Neural progenitor cell (in vitro differentiated cells): Measurements from ENCODE around the gene MYO18B. TPM values are rescaled to one million over a fixed set of nuclear protein-coding genes. Genes with fewer than 3 reads are reported as not detected.
A peak's percentile ranks its signal among the peaks of the same experiment; 100 is the strongest.

Experiments
- DNase-seq: peaks from one replicate; pipeline ENCODE4 v3.0.0-alpha.2; 2016; ENCODE audit warnings: low spot score
- H2AFZ ChIP-seq: fragments of 200-600 bp; sonication (generic); replicated peaks from 2 replicates; pipeline ENCODE4 v1.6.1; 2016; ENCODE audit warnings: antibody characterized with exemption
- H3F3A ChIP-seq: fragments of 200-600 bp; sonication (generic); 2 replicates; pipeline ENCODE4 v1.6.1; 2016; ENCODE audit warnings: antibody characterized with exemption, low read depth
- H3K27ac ChIP-seq: fragments of 200-600 bp; sonication (generic); 2 replicates; pipeline ENCODE4 v1.5.1; 2016; ENCODE audit warnings: mild to moderate bottlenecking
- H3K27me3 ChIP-seq: fragments of 200-600 bp; sonication (generic); 2 replicates; pipeline ENCODE4 v1.6.1; 2016; ENCODE audit warnings: mild to moderate bottlenecking, moderate library complexity
- H3K36me3 ChIP-seq: fragments of 200-600 bp; sonication (generic); 2 replicates; pipeline ENCODE4 v1.5.1; 2016
- H3K4me1 ChIP-seq: fragments of 200-600 bp; sonication (generic); 2 replicates; pipeline ENCODE4 v1.6.1; 2016; ENCODE audit warnings: mixed run types
- H3K4me2 ChIP-seq: fragments of 200-600 bp; sonication (generic); 2 replicates; pipeline ENCODE4 v1.6.1; 2016
- H3K4me3 ChIP-seq: fragments of 200-600 bp; sonication (generic); 2 replicates; pipeline ENCODE4 v1.5.1; 2016
- H3K79me2 ChIP-seq: fragments of 200-600 bp; sonication (generic); 2 replicates; pipeline ENCODE4 v1.6.1; 2016; ENCODE audit warnings: low read depth
- H3K9ac ChIP-seq: fragments of 200-600 bp; sonication (generic); 2 replicates; pipeline ENCODE4 v1.6.1; 2016
- H3K9me3 ChIP-seq: fragments of 200-600 bp; sonication (generic); 2 replicates; pipeline ENCODE4 v1.5.1; 2016; ENCODE audit warnings: low read depth
- H4K20me1 ChIP-seq: fragments of 200-600 bp; sonication (generic); 2 replicates; pipeline ENCODE4 v1.6.1; 2016; ENCODE audit warnings: low read depth
- H3K27ac Mint-ChIP-seq: 3 replicates; pipeline ENCODE4 v1.8.0; 2021; ENCODE audit warnings: mixed read lengths
- H3K27me3 Mint-ChIP-seq: 2 replicates; pipeline ENCODE4 v1.8.0; 2022; ENCODE audit warnings: low read depth, mild to moderate bottlenecking, inconsistent platforms, moderate library complexity, mixed read lengths; ENCODE audit not compliant: insufficient read depth
- H3K36me3 Mint-ChIP-seq: 3 replicates; pipeline ENCODE4 v1.8.0; 2021; ENCODE audit warnings: mixed read lengths
- H3K4me1 Mint-ChIP-seq: 3 replicates; pipeline ENCODE4 v1.8.0; 2021; ENCODE audit warnings: mixed read lengths
- H3K4me3 Mint-ChIP-seq: 3 replicates; pipeline ENCODE4 v1.8.0; 2021; ENCODE audit warnings: mild to moderate bottlenecking, moderate library complexity, mixed read lengths
- H3K9me3 Mint-ChIP-seq: 3 replicates; pipeline ENCODE4 v1.8.0; 2020; ENCODE audit warnings: mixed read lengths
- EZH2 ChIP-seq: fragments of 200-600 bp; sonication (generic); IDR thresholded peaks from 2 replicates; pipeline ENCODE4 v1.6.1; 2017; ENCODE audit warnings: antibody characterized with exemption, mild to moderate bottlenecking, moderate library complexity
- EZH2phosphoT487 ChIP-seq: fragments of 200-600 bp; sonication (generic); IDR thresholded peaks from 2 replicates; pipeline ENCODE4 v1.6.1; 2017; ENCODE audit warnings: antibody characterized with exemption
- total RNA-seq: library from RNA; depleted of rRNA; stranded (reverse); fragments of >200 nt; gene quantifications from 2 replicates; pipeline ENCODE4 v1.2.3, GENCODE V29; 2015; ENCODE audit warnings: low replicate concordance
- TF ChIP-seq, protein P1 (sequence below): fragments of 200-600 bp; sonication (generic); IDR thresholded peaks from 2 replicates; pipeline ENCODE4 v1.5.1; 2017; ENCODE audit warnings: antibody characterized with exemption, mild to moderate bottlenecking

MYO18B gene
- total RNA-seq, 1 donor from 2014 or later: not detected

DNA sequence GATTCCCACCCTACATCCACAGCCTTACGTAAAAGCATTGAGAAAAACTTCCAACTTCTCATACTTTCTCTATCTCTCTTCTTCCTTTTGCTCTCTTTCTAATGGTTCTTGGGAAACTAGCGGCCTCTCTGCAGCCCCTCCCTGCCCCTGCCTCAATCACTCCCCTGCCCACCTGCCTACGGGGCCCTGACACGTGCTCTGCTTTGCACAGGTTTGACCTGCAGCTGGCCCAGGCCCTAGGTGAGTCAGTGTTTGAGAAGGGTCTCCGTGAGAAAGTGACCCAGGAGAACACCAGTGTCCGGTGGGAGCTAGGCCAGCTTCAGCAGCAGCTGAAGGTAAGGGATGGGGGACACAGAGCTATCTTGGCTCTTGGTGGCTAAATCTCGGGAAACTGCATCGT lies 160.4 kb downstream of the MYO18B start:
- H3K4me1 ChIP-seq: no peaks in the 10 kb centered on the region
- Mint-ChIP-seq H3K4me1 (no peaks in the 10 kb centered on the region), H3K27me3 (no peaks in the 10 kb centered on the region), H3K9me3 (peaks cover 9% of the 10 kb centered on the region), H3K27ac (no peak overlapping the region), H3K4me3 (no peak overlapping the region), H3K36me3 (no peaks in the 10 kb centered on the region)
- no peaks in the 10 kb centered on the region for H3F3A ChIP-seq
- no peak overlapping the region for H3K4me3 ChIP-seq
- no peak overlapping the region for H2AFZ ChIP-seq
- H3K4me2 ChIP-seq: no peak overlapping the region
- H4K20me1 ChIP-seq: no peaks in the 10 kb centered on the region
- TF ChIP-seq, protein P1, sequence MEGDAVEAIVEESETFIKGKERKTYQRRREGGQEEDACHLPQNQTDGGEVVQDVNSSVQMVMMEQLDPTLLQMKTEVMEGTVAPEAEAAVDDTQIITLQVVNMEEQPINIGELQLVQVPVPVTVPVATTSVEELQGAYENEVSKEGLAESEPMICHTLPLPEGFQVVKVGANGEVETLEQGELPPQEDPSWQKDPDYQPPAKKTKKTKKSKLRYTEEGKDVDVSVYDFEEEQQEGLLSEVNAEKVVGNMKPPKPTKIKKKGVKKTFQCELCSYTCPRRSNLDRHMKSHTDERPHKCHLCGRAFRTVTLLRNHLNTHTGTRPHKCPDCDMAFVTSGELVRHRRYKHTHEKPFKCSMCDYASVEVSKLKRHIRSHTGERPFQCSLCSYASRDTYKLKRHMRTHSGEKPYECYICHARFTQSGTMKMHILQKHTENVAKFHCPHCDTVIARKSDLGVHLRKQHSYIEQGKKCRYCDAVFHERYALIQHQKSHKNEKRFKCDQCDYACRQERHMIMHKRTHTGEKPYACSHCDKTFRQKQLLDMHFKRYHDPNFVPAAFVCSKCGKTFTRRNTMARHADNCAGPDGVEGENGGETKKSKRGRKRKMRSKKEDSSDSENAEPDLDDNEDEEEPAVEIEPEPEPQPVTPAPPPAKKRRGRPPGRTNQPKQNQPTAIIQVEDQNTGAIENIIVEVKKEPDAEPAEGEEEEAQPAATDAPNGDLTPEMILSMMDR: no peak
- TF ChIP-seq EZH2 (no peak), EZH2phosphoT487 (no peak)
- no peak overlapping the region for H3K27ac ChIP-seq
- H3K27me3 ChIP-seq: no peaks in the 10 kb centered on the region
- H3K9me3 ChIP-seq: no peaks in the 10 kb centered on the region
- DNase-seq: no peak
- no peaks in the 10 kb centered on the region for H3K36me3 ChIP-seq
- H3K79me2 ChIP-seq: no peaks in the 10 kb centered on the region
- H3K9ac ChIP-seq: no peak overlapping the region

DNA sequence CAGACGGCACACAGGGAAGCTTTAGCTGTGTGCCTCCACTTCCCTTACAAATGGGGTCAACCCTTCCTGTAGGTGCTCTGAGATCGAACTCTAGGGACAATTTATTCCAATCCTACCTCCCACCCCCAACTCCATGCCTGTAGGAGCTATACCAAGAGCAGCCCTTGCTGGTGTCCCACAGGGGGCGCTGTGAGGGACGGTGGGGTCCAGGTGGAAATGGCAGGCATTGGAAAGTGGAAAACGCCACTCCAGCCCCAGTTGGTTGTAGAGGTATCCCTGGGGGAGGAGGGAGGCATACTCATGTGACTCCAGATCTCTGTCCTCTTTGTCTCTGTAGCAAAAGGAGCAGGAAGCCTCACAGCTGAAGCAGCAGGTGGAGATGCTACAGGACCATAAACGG lies 161.3 kb downstream of the MYO18B start:
- Mint-ChIP-seq H3K4me1 (no peaks in the 10 kb centered on the region), H3K4me3 (no peak overlapping the region), H3K27me3 (no peaks in the 10 kb centered on the region), H3K36me3 (no peaks in the 10 kb centered on the region), H3K27ac (no peak overlapping the region), H3K9me3 (peaks cover 12% of the 10 kb centered on the region)
- H3K9me3 ChIP-seq: no peaks in the 10 kb centered on the region
- H3K79me2 ChIP-seq: no peaks in the 10 kb centered on the region
- no peaks in the 10 kb centered on the region for H3K36me3 ChIP-seq
- DNase-seq: peak; percentile 66
- no peak overlapping the region for H3K4me2 ChIP-seq
- H3K4me3 ChIP-seq: no peak overlapping the region
- no peaks in the 10 kb centered on the region for H3F3A ChIP-seq
- no peaks in the 10 kb centered on the region for H4K20me1 ChIP-seq
- H3K27ac ChIP-seq: no peak overlapping the region
- no peaks in the 10 kb centered on the region for H3K4me1 ChIP-seq
- no peak overlapping the region for H2AFZ ChIP-seq
- no peak overlapping the region for H3K9ac ChIP-seq
- no peak for TF ChIP-seq EZH2phosphoT487
- TF ChIP-seq, protein P1: peak; percentile 78
- H3K27me3 ChIP-seq: no peaks in the 10 kb centered on the region

DNA sequence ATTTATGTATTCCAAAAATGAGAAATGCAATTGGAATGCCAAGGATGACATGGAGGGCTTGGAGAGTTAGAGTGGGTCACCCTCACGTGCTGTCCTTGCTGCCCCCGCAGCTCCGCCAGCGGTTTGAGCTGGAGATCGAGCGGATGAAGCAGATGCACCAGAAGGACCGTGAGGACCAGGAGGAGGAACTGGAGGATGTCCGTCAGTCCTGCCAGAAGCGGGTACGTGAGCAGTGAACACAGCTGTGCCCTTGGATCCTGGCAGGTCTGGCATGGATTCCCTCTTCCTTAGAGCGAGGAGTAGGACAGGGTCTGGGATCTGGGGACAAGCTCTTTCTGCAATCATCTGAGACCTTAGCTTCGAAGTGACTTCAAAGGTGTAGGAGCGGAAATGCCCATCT lies 166.2 kb downstream of the MYO18B start:
- H3K36me3 Mint-ChIP-seq: no peaks in the 10 kb centered on the region
- Histone ChIP-seq H3K36me3 (no peaks in the 10 kb centered on the region), H3K27me3 (no peaks in the 10 kb centered on the region), H3F3A (no peaks in the 10 kb centered on the region), H3K4me1 (no peaks in the 10 kb centered on the region), H4K20me1 (no peaks in the 10 kb centered on the region), H3K4me2 (no peak overlapping the region), H3K9ac (no peak overlapping the region), H3K27ac (no peak overlapping the region), H3K79me2 (no peaks in the 10 kb centered on the region), H3K4me3 (no peak overlapping the region), H3K9me3 (no peaks in the 10 kb centered on the region), H2AFZ (no peak overlapping the region)
- peaks cover 9% of the 10 kb centered on the region for H3K27me3 Mint-ChIP-seq
- no peak for DNase-seq
- peaks cover 12% of the 10 kb centered on the region for H3K9me3 Mint-ChIP-seq
- H3K27ac Mint-ChIP-seq: no peak overlapping the region
- TF ChIP-seq EZH2phosphoT487: no peak
- TF ChIP-seq, protein P1: no peak
- no peak for TF ChIP-seq EZH2
- no peak overlapping the region for H3K4me3 Mint-ChIP-seq
- peaks cover 15% of the 10 kb centered on the region for H3K4me1 Mint-ChIP-seq
